ENCODE results near the gene DGKZ. TPM values are rescaled to one million over a fixed set of nuclear protein-coding genes. Genes with fewer than 3 reads are reported as not detected.

The DGKZ gene
- total RNA-seq, 2 donors from 2014 or later = 194 to 196 TPM

DNA sequence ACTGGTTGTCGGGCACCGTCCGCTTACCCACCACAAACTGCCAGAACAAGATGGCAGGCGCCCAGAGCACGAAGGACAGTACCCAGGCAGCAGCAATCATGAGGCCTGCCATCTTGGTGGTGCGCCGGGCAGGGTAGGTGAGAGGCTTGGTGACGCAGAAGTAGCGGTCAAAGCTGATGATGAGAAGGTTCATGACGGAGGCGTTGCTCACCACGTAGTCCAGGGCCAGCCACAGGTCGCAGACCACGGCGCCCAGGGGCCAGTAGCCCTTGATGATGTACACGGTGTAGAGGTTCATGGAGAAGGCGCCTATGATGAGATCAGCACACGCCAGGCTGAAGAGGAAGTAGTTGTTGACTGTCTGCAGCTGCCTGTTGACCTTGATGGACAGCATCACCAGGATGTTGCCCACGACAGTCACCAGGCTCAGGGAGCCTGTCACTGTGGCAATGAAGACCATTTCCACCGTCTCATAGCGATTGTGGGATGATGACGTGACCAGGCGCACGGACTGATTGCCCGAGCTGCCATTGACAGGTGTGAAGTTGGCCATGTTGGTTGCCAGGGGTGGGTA lies 38.8 kb downstream of the DGKZ start:
- H3K27me3 Mint-ChIP-seq = peaks cover 47% of the 10 kb centered on the region

GRCh38 chr11:46386674-46387073 lies 39.4 kb downstream of the DGKZ start:
- no peak for ATAC-seq
- Mint-ChIP-seq H3K27me3 (peaks cover 47% of the 10 kb centered on the region), H3K4me1 (peaks cover 33% of the 10 kb centered on the region), H3K27ac (no peak overlapping the region), H3K36me3 (ENCODE audit: low read depth) (peaks cover 2% of the 10 kb centered on the region), H3K4me3 (no peak overlapping the region)
- no peaks in the 10 kb centered on the region for H3K9me3 ChIP-seq (ENCODE audit: control insufficient read depth, low read length, poor library complexity, severe bottlenecking)
- DNase-seq = no peak

More for the DNA sequence above, 38.8 kb downstream of the DGKZ start:
- no peak overlapping the region for H3K4me3 Mint-ChIP-seq
- no peaks in the 10 kb centered on the region for H3K9me3 ChIP-seq (ENCODE audit: control insufficient read depth, low read length, poor library complexity, severe bottlenecking)
- no peak overlapping the region for H3K27ac Mint-ChIP-seq
- H3K36me3 Mint-ChIP-seq (ENCODE audit: low read depth) = peaks cover 2% of the 10 kb centered on the region
- peaks cover 33% of the 10 kb centered on the region for H3K4me1 Mint-ChIP-seq
- no peak for DNase-seq
- ATAC-seq = no peak

DNA sequence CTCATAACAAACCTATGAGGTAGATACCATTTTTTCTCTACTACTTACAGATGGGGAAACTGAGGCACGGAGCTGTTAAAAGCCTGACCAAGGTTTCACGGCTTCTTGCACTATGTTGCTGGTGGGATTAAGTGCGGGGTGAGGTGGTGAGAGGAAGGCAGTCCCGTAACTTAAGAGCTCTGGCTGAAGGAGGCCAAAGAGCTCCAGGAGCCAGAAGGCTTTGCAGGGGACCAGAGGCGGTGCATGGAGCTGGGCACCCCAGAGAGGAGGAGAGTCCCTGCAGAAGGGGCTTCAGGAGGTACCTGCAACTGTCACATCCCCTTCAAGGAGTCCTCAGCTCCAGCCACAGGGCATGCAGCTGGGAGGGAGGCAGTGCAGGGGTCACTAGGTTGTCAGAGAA lies 40.2 kb downstream of the DGKZ start:
- H3K27me3 Mint-ChIP-seq = peaks cover 48% of the 10 kb centered on the region
- H3K9me3 ChIP-seq (ENCODE audit: control insufficient read depth, low read length, poor library complexity, severe bottlenecking) = no peaks in the 10 kb centered on the region
- DNase-seq = no peak
- peaks cover 28% of the 10 kb centered on the region for H3K4me1 Mint-ChIP-seq
- H3K27ac Mint-ChIP-seq = no peak overlapping the region
- ATAC-seq = no peak
- H3K4me3 Mint-ChIP-seq = no peak overlapping the region
- H3K36me3 Mint-ChIP-seq (ENCODE audit: low read depth) = peaks cover 2% of the 10 kb centered on the region

DNA sequence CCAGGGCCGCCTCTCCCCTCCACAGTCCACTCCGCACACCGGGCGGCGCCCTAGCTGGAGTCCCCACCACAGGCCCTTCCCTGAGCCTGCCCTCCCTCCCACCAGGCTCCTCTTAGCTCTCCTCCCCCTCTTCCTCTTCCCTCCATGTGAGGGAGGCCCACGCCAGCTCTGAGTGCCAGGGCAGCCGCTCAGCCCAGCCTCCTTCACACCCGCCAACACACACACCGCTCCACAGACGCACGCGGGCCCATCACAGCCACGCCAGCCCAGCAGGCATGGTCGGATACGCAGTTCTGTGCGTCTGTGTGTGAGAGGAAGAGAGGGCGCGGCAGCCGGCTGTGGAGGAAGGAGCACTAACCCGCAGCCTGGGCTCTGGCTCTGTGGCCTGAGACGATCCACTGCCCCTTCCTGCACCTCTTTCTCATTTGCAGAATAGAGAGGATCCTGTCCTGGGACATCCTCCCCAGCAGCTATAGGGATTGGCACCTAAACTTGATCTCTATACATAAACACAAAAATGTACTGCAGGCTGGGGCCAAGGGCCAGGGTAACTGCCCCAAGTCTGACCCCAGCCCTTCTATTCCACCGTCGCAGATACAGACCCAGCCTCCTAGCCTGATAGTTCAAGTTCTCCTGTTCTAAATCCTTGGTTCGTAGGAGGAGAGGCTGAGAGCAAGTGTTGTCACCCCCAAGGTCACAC lies 40.8 kb downstream of the DGKZ start:
- DNase-seq (no peak), ATAC-seq (peak; percentile 16)
- H3K9me3 ChIP-seq (ENCODE audit: control insufficient read depth, low read length, poor library complexity, severe bottlenecking) = no peaks in the 10 kb centered on the region
- H3K27ac Mint-ChIP-seq = no peak overlapping the region
- peaks cover 2% of the 10 kb centered on the region for H3K36me3 Mint-ChIP-seq (ENCODE audit: low read depth)
- H3K4me3 Mint-ChIP-seq = peak overlapping the region; percentile 31
- peaks cover 55% of the 10 kb centered on the region for H3K27me3 Mint-ChIP-seq
- H3K4me1 Mint-ChIP-seq = peaks cover 32% of the 10 kb centered on the region

DNA sequence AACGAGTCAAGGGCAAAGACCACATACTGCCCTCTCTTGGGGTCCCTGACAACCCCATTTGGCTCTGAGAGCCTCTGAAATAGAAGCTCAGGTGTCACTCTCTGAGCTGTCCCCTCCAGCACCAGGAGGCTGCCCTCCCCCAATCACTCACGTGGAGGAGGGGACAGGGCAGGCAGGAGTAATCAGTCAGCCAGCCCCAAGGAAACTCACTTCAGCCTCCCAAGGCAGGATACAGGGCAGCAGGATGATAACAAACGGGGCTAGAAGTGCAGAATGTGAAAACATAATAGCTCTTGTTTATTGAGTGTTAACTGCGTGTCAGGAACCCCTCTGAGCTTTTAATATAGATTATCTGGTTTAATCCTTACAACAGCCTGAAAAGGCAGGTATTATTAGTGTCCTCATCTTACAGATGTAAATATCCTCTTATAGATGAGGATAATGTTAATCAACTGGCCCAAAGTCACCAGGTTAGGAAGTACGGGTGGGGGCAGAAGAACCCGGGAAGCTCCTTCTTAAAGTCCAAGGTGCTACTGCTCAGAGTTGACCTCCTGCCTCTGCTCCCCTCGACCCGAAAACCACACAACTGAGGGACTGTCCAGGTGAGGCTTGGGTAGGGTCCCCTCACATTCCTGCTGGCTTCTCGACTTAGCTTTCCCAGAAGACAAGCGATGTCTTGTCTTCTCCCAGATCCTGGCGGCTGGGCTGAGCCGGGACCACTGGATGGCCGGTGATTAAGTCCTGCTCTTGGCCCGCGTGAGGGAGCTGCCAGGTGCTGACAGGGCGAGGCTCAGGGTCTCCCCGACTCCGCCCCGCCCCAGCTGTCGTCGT lies 41.6 kb downstream of the DGKZ start:
- peaks cover 33% of the 10 kb centered on the region for H3K4me1 Mint-ChIP-seq
- peaks cover 57% of the 10 kb centered on the region for H3K27me3 Mint-ChIP-seq
- peaks cover 2% of the 10 kb centered on the region for H3K36me3 Mint-ChIP-seq (ENCODE audit: low read depth)

GRCh38 chr11:46389450-46390330 lies 42.4 kb downstream of the DGKZ start:
- no peak overlapping the region for H3K27ac Mint-ChIP-seq
- ATAC-seq (peak; percentile 29), DNase-seq (no peak)
- H3K4me3 Mint-ChIP-seq = peak overlapping the region; percentile 73
- peaks cover 2% of the 10 kb centered on the region for H3K36me3 Mint-ChIP-seq (ENCODE audit: low read depth)
- H3K27me3 Mint-ChIP-seq = peaks cover 54% of the 10 kb centered on the region
- peaks cover 33% of the 10 kb centered on the region for H3K4me1 Mint-ChIP-seq
- H3K9me3 ChIP-seq (ENCODE audit: control insufficient read depth, low read length, poor library complexity, severe bottlenecking) = no peaks in the 10 kb centered on the region

More for the DNA sequence above, 41.6 kb downstream of the DGKZ start:
- H3K9me3 ChIP-seq (ENCODE audit: control insufficient read depth, low read length, poor library complexity, severe bottlenecking) = no peaks in the 10 kb centered on the region
- Mint-ChIP-seq H3K27ac (no peak overlapping the region), H3K4me3 (peak overlapping the region; percentile 73)
- ATAC-seq (no peak), DNase-seq (no peak)

DNA sequence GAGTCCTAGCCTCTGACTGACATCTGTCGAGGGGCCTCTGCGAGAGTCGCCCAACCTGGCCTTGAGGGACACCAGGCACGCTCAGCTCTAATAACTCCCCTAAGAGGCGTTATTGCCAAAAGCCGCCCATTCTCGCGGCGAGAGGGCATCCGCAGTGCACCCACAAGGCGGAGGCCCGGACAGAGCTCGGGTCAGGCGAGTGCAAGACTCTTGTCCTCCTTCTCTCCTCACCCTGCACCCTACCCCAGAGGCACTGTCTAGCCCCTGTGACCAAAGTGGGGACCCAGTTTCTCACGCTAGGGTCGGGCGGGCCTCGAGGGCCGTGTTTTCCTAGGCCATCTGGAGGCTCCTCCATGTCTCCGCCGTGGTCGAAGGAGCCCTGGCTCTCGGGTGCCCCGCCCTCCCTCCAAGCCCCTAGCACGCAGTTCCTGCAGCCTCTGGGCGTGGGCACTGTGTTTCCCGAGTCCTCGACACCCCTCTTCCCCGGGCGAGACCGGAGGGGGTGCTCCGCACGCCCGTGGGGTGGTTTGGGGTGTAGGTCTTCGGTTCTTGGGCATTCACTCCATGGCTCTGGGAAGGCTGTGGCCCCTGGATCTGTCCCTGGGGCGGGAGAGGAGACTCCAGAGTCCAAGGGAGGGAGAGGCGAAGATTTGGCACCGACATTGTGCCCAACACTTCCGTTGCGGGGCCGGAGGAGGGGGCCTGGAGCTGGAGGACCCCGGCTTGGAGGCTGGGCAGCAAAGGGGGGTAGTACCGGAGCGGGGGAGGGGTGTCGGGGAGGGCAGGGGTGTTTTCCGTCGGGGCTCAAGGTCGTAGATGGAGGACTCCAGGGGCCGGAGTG lies 43.3 kb downstream of the DGKZ start:
- Mint-ChIP-seq H3K4me3 (peak overlapping the region; percentile 86), H3K27ac (peak overlapping the region; percentile 27), H3K4me1 (peaks cover 31% of the 10 kb centered on the region), H3K36me3 (ENCODE audit: low read depth) (peaks cover 2% of the 10 kb centered on the region), H3K27me3 (peaks cover 47% of the 10 kb centered on the region)
- H3K9me3 ChIP-seq (ENCODE audit: control insufficient read depth, low read length, poor library complexity, severe bottlenecking) = no peaks in the 10 kb centered on the region
- DNase-seq (no peak), ATAC-seq (no peak)

- H3K9me3 ChIP-seq (ENCODE audit: control insufficient read depth, low read length, poor library complexity, severe bottlenecking) = no peaks in the 10 kb centered on the region
- Mint-ChIP-seq H3K27ac (peak overlapping the region; percentile 27), H3K4me3 (no peak overlapping the region), H3K27me3 (peaks cover 41% of the 10 kb centered on the region), H3K36me3 (ENCODE audit: low read depth) (no peaks in the 10 kb centered on the region), H3K4me1 (peaks cover 31% of the 10 kb centered on the region)
- ATAC-seq (no peak), DNase-seq (no peak)
Measured at GRCh38 chr11:46391186-46391577, 43.9 kb downstream of the DGKZ start.

DNA sequence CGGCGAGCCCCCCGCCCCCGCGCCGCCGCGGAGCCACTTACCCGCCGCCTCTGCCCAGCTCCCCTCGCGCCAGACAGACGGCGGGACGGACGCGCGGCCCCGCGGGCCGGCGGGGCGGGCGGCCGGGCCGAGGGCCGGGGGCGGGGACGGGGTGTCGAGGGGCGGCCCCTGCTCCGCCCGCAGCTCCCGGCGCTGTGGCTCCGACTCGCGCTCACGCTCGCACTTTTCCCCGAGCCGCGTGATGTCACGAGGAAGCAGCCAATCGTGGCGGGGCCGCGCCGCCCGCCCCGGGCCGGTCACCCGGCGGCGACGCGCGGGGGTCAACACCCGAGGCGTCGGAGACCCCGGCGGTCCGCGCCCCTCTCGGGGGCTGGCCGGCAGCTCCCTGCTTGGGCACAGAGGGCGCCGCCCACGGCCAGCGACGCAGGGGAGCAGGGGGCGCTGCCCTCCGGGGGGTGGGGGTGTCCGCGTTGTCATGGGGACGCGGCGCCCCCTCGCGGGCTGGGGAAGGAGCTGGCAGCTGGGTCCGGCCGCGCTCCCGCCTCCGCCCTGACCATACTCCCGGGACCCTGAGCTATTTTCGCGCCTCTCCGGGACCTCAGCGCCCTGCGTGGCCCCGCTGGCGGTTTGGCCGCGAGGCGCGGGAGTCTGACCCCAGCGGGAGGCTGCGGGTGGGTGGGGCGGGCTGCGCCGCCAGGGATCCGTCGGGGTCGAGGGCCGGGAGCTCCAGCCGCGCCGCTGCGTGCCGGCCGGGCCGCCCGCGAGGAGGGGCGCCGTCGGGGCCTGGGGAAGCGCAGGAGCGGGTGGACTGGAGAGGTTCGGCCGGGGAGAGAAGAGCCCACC lies 44.5 kb downstream of the DGKZ start, which contains the start of gene CHRM4:
Gene CHRM4, minus strand, starts transcription at position 199 of the 843 bp plus-strand sequence. CDS start 5,219 bp downstream, outside the sequence.
- ATAC-seq = no peak
- H3K9me3 ChIP-seq (ENCODE audit: control insufficient read depth, low read length, poor library complexity, severe bottlenecking) = no peaks in the 10 kb centered on the region
- Mint-ChIP-seq H3K36me3 (ENCODE audit: low read depth) (no peaks in the 10 kb centered on the region), H3K4me3 (peak within 1 kb of the TSS; percentile 86), H3K27ac (peak within 1 kb of the TSS; percentile 62), H3K4me1 (peaks cover 29% of the 10 kb centered on the region), H3K27me3 (peaks cover 35% of the 10 kb centered on the region)
- DNase-seq = no peak

- peaks cover 27% of the 10 kb centered on the region for H3K27me3 Mint-ChIP-seq
- no peaks in the 10 kb centered on the region for H3K9me3 ChIP-seq (ENCODE audit: control insufficient read depth, low read length, poor library complexity, severe bottlenecking)
- H3K4me1 Mint-ChIP-seq = peaks cover 25% of the 10 kb centered on the region
- H3K27ac Mint-ChIP-seq = peak overlapping the region; percentile 62
- peak overlapping the region; percentile 85 for H3K4me3 Mint-ChIP-seq
- ATAC-seq = peak; percentile 86
- peaks cover 2% of the 10 kb centered on the region for H3K36me3 Mint-ChIP-seq (ENCODE audit: low read depth)
- DNase-seq = peak; percentile 65 to 71 (median 70)
Measured at GRCh38 chr11:46392421-46393230, 45.4 kb downstream of the DGKZ start.

DNA sequence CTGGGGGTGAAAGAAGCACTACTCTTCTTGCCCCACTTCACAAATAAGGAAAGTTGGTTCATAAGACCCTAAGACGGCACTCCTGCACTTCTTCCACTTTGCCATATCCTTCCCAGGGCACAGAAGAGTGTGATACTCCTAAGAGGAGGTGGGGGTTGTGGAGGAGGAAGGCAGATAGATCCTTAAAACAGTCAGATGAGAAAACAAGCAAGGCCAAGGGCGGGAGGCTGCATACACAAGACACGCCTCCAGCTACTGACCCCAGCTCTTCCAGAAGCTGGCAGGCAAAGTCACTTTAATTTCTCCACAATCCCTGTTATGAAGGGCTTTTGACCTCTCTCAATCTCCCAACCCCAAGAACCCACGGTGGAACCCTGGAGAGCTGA lies 46.0 kb downstream of the DGKZ start:
- H3K27me3 Mint-ChIP-seq = peaks cover 21% of the 10 kb centered on the region
- no peak for ATAC-seq
- H3K27ac Mint-ChIP-seq = peak overlapping the region; percentile 62
- DNase-seq = no peak
- no peaks in the 10 kb centered on the region for H3K9me3 ChIP-seq (ENCODE audit: control insufficient read depth, low read length, poor library complexity, severe bottlenecking)
- peak overlapping the region; percentile 85 for H3K4me3 Mint-ChIP-seq
- H3K4me1 Mint-ChIP-seq = peaks cover 22% of the 10 kb centered on the region
- peaks cover 4% of the 10 kb centered on the region for H3K36me3 Mint-ChIP-seq (ENCODE audit: low read depth)

Measured in T-helper 17 cell (primary cell).